OCI-LY1 (cell line): Measurements from ENCODE around the gene LVRN.

ENCODE experiments used
- H2AFZ ChIP-seq: fragments of 200-600 bp; sonication (generic), shearing (Covaris generic); 2 replicates; pipeline ENCODE4 v1.6.0; 2014; ENCODE audit warnings: antibody characterized with exemption, mild to moderate bottlenecking, low read length
- H3F3A ChIP-seq: fragments of 200-600 bp; sonication (generic), shearing (Covaris generic); 2 replicates; pipeline ENCODE4 v1.6.0; 2014; ENCODE audit warnings: mild to moderate bottlenecking, antibody characterized with exemption, low read length, moderate library complexity; ENCODE audit not compliant: insufficient read depth
- H3K27ac ChIP-seq: fragments of 200-600 bp; sonication (generic); 2 replicates; pipeline ENCODE4 v1.5.1; 2014; ENCODE audit warnings: low read length, mixed run types, mild to moderate bottlenecking, low read depth; ENCODE audit not compliant: poor library complexity, severe bottlenecking
- H3K27me3 ChIP-seq: fragments of 200-600 bp; sonication (generic); 2 replicates; pipeline ENCODE4 v1.6.0; 2014; ENCODE audit warnings: antibody characterized with exemption, mild to moderate bottlenecking, low read length, moderate library complexity; ENCODE audit not compliant: insufficient read depth
- H3K36me3 ChIP-seq: fragments of 200-600 bp; sonication (generic); 2 replicates; pipeline ENCODE4 v1.6.1; 2014; ENCODE audit warnings: mild to moderate bottlenecking, antibody characterized with exemption, low read length, moderate library complexity, mixed read lengths; ENCODE audit not compliant: insufficient read depth
- H3K4me1 ChIP-seq: fragments of 200-600 bp; sonication (generic); 2 replicates; pipeline ENCODE4 v1.5.1; 2014; ENCODE audit warnings: mild to moderate bottlenecking, low read length, moderate library complexity; ENCODE audit not compliant: insufficient read depth, severe bottlenecking
- H3K4me2 ChIP-seq: fragments of 200-600 bp; sonication (generic), shearing (Covaris generic); 2 replicates; pipeline ENCODE4 v1.6.1; 2014; ENCODE audit warnings: low read length
- H3K4me3 ChIP-seq: fragments of 200-600 bp; sonication (generic); 2 replicates; pipeline ENCODE4 v1.5.1; 2014; ENCODE audit warnings: low read length, low read depth, mild to moderate bottlenecking, mixed read lengths; ENCODE audit not compliant: poor library complexity, severe bottlenecking
- H3K79me2 ChIP-seq: fragments of 200-600 bp; shearing (Covaris generic); 2 replicates; pipeline ENCODE4 v1.6.1; 2016; ENCODE audit warnings: mixed run types, low read length, mixed read lengths; ENCODE audit not compliant: insufficient read depth
- H3K9ac ChIP-seq: fragments of 200-600 bp; sonication (generic), shearing (Covaris generic); 2 replicates; pipeline ENCODE4 v1.6.1; 2014; ENCODE audit warnings: mild to moderate bottlenecking, low read length, mixed read lengths
- H3K9me2 ChIP-seq: fragments of 200-600 bp; sonication (generic), shearing (Covaris generic); 2 replicates; pipeline ENCODE4 v1.6.1; 2014; ENCODE audit warnings: low read depth, mild to moderate bottlenecking, low read length, mixed read lengths
- H3K9me3 ChIP-seq: fragments of 200-600 bp; shearing (Covaris generic); 2 replicates; pipeline ENCODE4 v1.6.1; 2014; ENCODE audit warnings: low read length, mixed read lengths
- H4K20me1 ChIP-seq: fragments of 200-600 bp; sonication (generic), shearing (Covaris generic); 2 replicates; pipeline ENCODE4 v1.6.0; 2016; ENCODE audit warnings: mild to moderate bottlenecking, low read length; ENCODE audit not compliant: insufficient read depth
- CTCF ChIP-seq: fragments of 200-600 bp; sonication (generic), shearing (Covaris generic); IDR thresholded peaks from 2 replicates; pipeline ENCODE4 v1.5.1; 2017; ENCODE audit warnings: mild to moderate bottlenecking, antibody characterized with exemption, low read length, moderate library complexity, mixed read lengths
- EZH2 ChIP-seq: fragments of 200-600 bp; sonication (generic), shearing (Covaris generic); IDR thresholded peaks from 2 replicates; pipeline ENCODE4 v1.8.0; 2017; ENCODE audit warnings: borderline replicate concordance, mixed run types, mild to moderate bottlenecking, antibody characterized with exemption, low read length, moderate library complexity, mixed read lengths

The LVRN gene

DNA sequence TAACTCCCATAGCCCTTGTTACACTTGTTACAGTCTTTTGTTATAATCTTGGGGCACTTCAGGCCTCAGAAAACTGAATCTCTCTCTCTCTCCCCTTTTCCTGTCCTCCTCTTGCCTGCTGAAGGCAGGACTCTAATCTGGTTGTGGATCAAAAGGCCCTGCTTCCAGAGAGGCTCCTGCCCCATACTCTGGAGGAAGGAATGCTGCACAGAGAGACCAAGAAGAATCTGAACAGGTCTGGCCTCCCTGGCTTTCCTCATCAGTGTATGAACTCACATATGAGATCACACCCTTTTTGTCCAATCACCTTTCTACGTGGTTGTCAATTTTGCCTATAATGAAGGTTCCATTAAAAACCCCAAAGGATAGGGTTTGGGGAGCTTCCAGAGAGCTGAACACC is 26.2 kb upstream of the LVRN start:
- Histone ChIP-seq H3K9ac (no peak overlapping the region), H3K27ac (no peak overlapping the region), H3K79me2 (no peaks in the 10 kb centered on the region), H2AFZ (no peak overlapping the region), H4K20me1 (no peaks in the 10 kb centered on the region), H3F3A (no peaks in the 10 kb centered on the region), H3K4me1 (no peaks in the 10 kb centered on the region), H3K4me2 (no peak overlapping the region), H3K9me2 (no peaks in the 10 kb centered on the region), H3K9me3 (no peaks in the 10 kb centered on the region), H3K27me3 (no peaks in the 10 kb centered on the region), H3K36me3 (no peaks in the 10 kb centered on the region), H3K4me3 (no peak overlapping the region)
- TF ChIP-seq CTCF (no peak), EZH2 (no peak)

DNA sequence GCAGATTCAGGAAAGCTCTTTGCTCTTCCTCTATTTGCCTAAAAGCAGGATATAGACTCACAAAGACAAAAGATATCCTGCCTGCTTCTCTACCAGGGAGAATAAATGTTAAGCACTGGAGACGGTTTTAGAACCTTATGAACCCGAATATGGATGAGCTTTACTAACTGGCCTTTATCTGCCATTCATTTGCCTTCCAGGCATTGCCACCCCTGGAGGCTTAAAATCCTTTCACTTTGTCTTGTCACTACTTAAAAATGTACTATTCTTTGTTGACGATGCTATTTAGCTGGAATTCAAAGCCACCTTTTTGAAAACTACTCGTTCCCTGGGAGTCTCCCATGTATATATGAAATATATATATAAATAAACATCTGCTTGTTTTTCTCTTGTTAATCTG is 23.2 kb upstream of the LVRN start:
- H3K36me3 ChIP-seq = no peaks in the 10 kb centered on the region
- H3K4me1 ChIP-seq = no peaks in the 10 kb centered on the region
- H3K4me3 ChIP-seq = no peak overlapping the region
- no peaks in the 10 kb centered on the region for H3K9me2 ChIP-seq
- TF ChIP-seq EZH2 (no peak), CTCF (no peak)
- H3K27ac ChIP-seq = no peak overlapping the region
- H3K9ac ChIP-seq = no peak overlapping the region
- H2AFZ ChIP-seq = no peak overlapping the region
- H3K27me3 ChIP-seq = no peaks in the 10 kb centered on the region
- no peaks in the 10 kb centered on the region for H3K9me3 ChIP-seq
- H3K4me2 ChIP-seq = no peak overlapping the region
- no peaks in the 10 kb centered on the region for H3K79me2 ChIP-seq
- H4K20me1 ChIP-seq = no peaks in the 10 kb centered on the region
- H3F3A ChIP-seq = no peaks in the 10 kb centered on the region

- Histone ChIP-seq H3K4me2 (no peak overlapping the region), H3K36me3 (no peaks in the 10 kb centered on the region), H3K9me2 (no peaks in the 10 kb centered on the region), H3F3A (no peaks in the 10 kb centered on the region), H3K27me3 (no peaks in the 10 kb centered on the region; the same call in 1 of the 2 replicates), H3K9me3 (no peaks in the 10 kb centered on the region), H3K27ac (no peak overlapping the region), H3K9ac (no peak overlapping the region), H2AFZ (no peak overlapping the region), H4K20me1 (no peaks in the 10 kb centered on the region), H3K79me2 (no peaks in the 10 kb centered on the region), H3K4me1 (no peaks in the 10 kb centered on the region), H3K4me3 (no peak overlapping the region)
- TF ChIP-seq CTCF (no peak), EZH2 (no peak)
These were observed 22.0 kb upstream of the LVRN start for GRCh38 chr5:115940080-115940810.
